HL-60 (cell line): ENCODE measurements around the gene PBX3.

Experiments
- DNase-seq, 2 experiments: peaks; one replicate each; pipeline ENCODE4 v3.0.0-alpha.2; 2010 to 2020; ENCODE audit warnings: low read depth in 1 of 2, low spot score in 1 of 2
- H3K27ac ChIP-seq: fragments of 250-450 bp; sonication (Bioruptor Pico); replicated peaks from 2 replicates; pipeline ENCODE4 v1.5.1; 2020; ENCODE audit warnings: mild to moderate bottlenecking, moderate library complexity
- H3K27me3 ChIP-seq: fragments of 250-450 bp; sonication (Bioruptor Pico); 2 replicates; pipeline ENCODE4 v1.5.1; 2021; ENCODE audit warnings: mild to moderate bottlenecking, moderate library complexity; ENCODE audit not compliant: insufficient read depth, poor library complexity, severe bottlenecking
- H3K4me3 ChIP-seq: replicated peaks from 2 replicates; pipeline ENCODE4 v1.5.1; 2011; ENCODE audit warnings: mild to moderate bottlenecking, control low read depth, low read length; ENCODE audit not compliant: insufficient read depth
- CTCF ChIP-seq: IDR thresholded peaks from one replicate; pipeline ENCODE4 v1.5.1; 2011; ENCODE audit warnings: low read length, control low read depth, inconsistent platforms; ENCODE audit not compliant: insufficient read depth
- GABPA ChIP-seq: IDR thresholded peaks from 2 replicates; pipeline ENCODE4 v1.6.1; 2012; ENCODE audit warnings: low read depth
- POLR2AphosphoS5 ChIP-seq: IDR thresholded peaks from 2 replicates; pipeline ENCODE4 v1.6.1; 2012; ENCODE audit warnings: low read depth
- REST ChIP-seq: IDR thresholded peaks from 2 replicates; pipeline ENCODE4 v1.6.1; 2012; ENCODE audit warnings: low read depth; ENCODE audit not compliant: insufficient replicate concordance
- SPI1 ChIP-seq: IDR thresholded peaks from 2 replicates; pipeline ENCODE4 v1.6.1; 2012; ENCODE audit warnings: low read depth, mild to moderate bottlenecking, borderline replicate concordance

PBX3 gene

GRCh38 chr9:125969868-125970267 lies 222.7 kb downstream of the PBX3 start:
- no peak overlapping the region for H3K27ac ChIP-seq

GRCh38 chr9:125970340-125970739 lies 223.2 kb downstream of the PBX3 start:
- Histone ChIP-seq H3K4me3 (no peak overlapping the region), H3K27me3 (no peaks in the 10 kb centered on the region), H3K27ac (no peak overlapping the region)
- DNase-seq, result no peak
- TF ChIP-seq POLR2AphosphoS5 (no peak), REST (no peak), SPI1 (no peak), CTCF (no peak), GABPA (no peak)

More at GRCh38 chr9:125969868-125970267, 222.7 kb downstream of the PBX3 start:
- no peaks in the 10 kb centered on the region for H3K27me3 ChIP-seq
- H3K4me3 ChIP-seq, result no peak overlapping the region
- no peak for DNase-seq
- no peak for TF ChIP-seq GABPA
- TF ChIP-seq POLR2AphosphoS5, result no peak
- TF ChIP-seq REST, result no peak
- no peak for TF ChIP-seq SPI1
- TF ChIP-seq CTCF, result no peak

- TF ChIP-seq POLR2AphosphoS5, result no peak
- TF ChIP-seq GABPA, result no peak
- TF ChIP-seq CTCF, result no peak
- H3K4me3 ChIP-seq, result no peak overlapping the region
- DNase-seq, result no peak
- H3K27ac ChIP-seq, result no peak overlapping the region
- no peaks in the 10 kb centered on the region for H3K27me3 ChIP-seq
Measured at GRCh38 chr9:125971050-125971449, 223.9 kb downstream of the PBX3 start.

GRCh38 chr9:125972012-125972729 lies 225.0 kb downstream of the PBX3 start:
- Histone ChIP-seq H3K4me3 (no peak overlapping the region), H3K27ac (no peak overlapping the region), H3K27me3 (no peaks in the 10 kb centered on the region)
- TF ChIP-seq REST, result no peak
- TF ChIP-seq SPI1, result no peak
- no peak for TF ChIP-seq GABPA
- TF ChIP-seq POLR2AphosphoS5, result no peak
- no peak for TF ChIP-seq CTCF
- no peak for DNase-seq
